ENCODE measurements around the gene PCK1.
A peak's percentile ranks its signal among the peaks of the same experiment; 100 is the strongest.

PCK1 gene

GRCh38 chr20:57589728-57590484, 29.0 kb downstream of the PCK1 start:
- DNase-seq, result no peak

- DNase-seq, result no peak
These were observed 29.8 kb downstream of the PCK1 start for GRCh38 chr20:57590485-57591288.

GRCh38 chr20:57591289-57592229, 30.6 kb downstream of the PCK1 start:
- no peak for DNase-seq

GRCh38 chr20:57592263-57593092, 31.6 kb downstream of the PCK1 start:
- DNase-seq, result no peak

- no peak for DNase-seq
These were observed 32.4 kb downstream of the PCK1 start for GRCh38 chr20:57593134-57593886.

GRCh38 chr20:57594092-57594951, 33.4 kb downstream of the PCK1 start:
- peak; percentile 68 for DNase-seq

GRCh38 chr20:57595041-57596030, 34.4 kb downstream of the PCK1 start:
- no peak for DNase-seq

GRCh38 chr20:57596358-57596757, 35.4 kb downstream of the PCK1 start:
- DNase-seq, result no peak

- peak; percentile 77 for DNase-seq
These were observed 36.4 kb downstream of the PCK1 start for GRCh38 chr20:57596998-57597939.

GRCh38 chr20:57598060-57598459, 37.1 kb downstream of the PCK1 start:
- DNase-seq, result no peak

- no peak for DNase-seq
These were observed 37.6 kb downstream of the PCK1 start for GRCh38 chr20:57598491-57598890.

GRCh38 chr20:57600320-57601210, 39.7 kb downstream of the PCK1 start:
- peak; percentile 42 for DNase-seq

- DNase-seq, result no peak
These were observed 40.3 kb downstream of the PCK1 start for GRCh38 chr20:57601211-57601570.

- no peak for DNase-seq
These were observed 40.8 kb downstream of the PCK1 start for GRCh38 chr20:57601737-57602136.

- no peak for DNase-seq
These were observed 42.2 kb downstream of the PCK1 start for GRCh38 chr20:57603120-57603519.

- DNase-seq, result peak; percentile 65
These were observed 44.1 kb downstream of the PCK1 start for GRCh38 chr20:57605045-57605444.

- DNase-seq, result no peak
These were observed 45.0 kb downstream of the PCK1 start for GRCh38 chr20:57605878-57606277.
